ENCODE data around the gene IL7R. TPM values are rescaled to one million over a fixed set of nuclear protein-coding genes. Genes with fewer than 3 reads are reported as not detected.

The IL7R gene
- total RNA-seq, 1 experiment from 2014 or later: not detected

DNA sequence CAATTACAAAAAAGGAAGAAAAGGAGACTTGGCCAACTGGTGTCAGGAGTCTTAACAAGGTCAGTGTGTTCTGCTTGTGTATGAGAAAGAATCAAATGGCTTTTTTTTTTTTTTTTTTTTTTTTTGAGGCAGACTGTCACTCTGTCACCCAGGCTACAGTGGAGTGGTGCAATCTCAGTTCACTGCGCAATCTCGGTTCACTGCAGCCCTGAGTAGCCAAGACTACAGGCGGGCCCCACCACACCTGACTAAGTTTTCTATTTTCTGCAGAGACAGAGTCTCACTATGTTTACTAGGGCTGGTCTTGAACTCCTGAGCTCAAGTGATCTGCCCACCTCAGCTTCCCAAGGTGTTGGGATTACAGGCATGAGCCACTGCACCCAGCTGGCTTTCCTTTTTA lies 3.1 kb upstream of the IL7R start:
- no peaks in the 10 kb centered on the region for H3K9me3 ChIP-seq (ENCODE audit: control insufficient read depth, low read depth, low read length)
- Mint-ChIP-seq H3K9me3 (no peaks in the 10 kb centered on the region; a peak in 1 of 5 replicates), H3K4me3 (no peak overlapping the region), H3K27me3 (ENCODE audit: low read depth) (peaks cover 3% of the 10 kb centered on the region; the same call in 1 of the 2 replicates), H3K36me3 (ENCODE audit: insufficient read depth in 1 of 3, low read depth in 3 of 3) (no peaks in the 10 kb centered on the region), H3K4me1 (peaks cover 4 to 9% of the 10 kb centered on the region in 2 experiments; a peak in 3 of 4 replicates), H3K27ac (no peak overlapping the region)
- no peak overlapping the region for H4K91ac ChIP-seq (ENCODE audit: insufficient read length, low read depth, low read length)
- no peak overlapping the region for H3K14ac ChIP-seq (ENCODE audit: insufficient read depth, low read length)
- no peaks in the 10 kb centered on the region for H3K79me2 ChIP-seq (ENCODE audit: insufficient read depth, low read length)
- no peak overlapping the region for H3K23ac ChIP-seq (ENCODE audit: insufficient read length, low read depth, low read length)
- H2BK120ac ChIP-seq (ENCODE audit: low read depth, low read length, poor library complexity, severe bottlenecking): no peak overlapping the region
- no peak overlapping the region for H3K18ac ChIP-seq (ENCODE audit: insufficient read length, low read depth, low read length)
- H4K8ac ChIP-seq (replicated peaks; ENCODE audit: insufficient read length, low read depth, low read length): no peak overlapping the region
- H4K20me1 ChIP-seq (ENCODE audit: control insufficient read depth, insufficient read depth, insufficient read length): no peaks in the 10 kb centered on the region
- H4K5ac ChIP-seq (ENCODE audit: insufficient read length, low read depth, low read length): no peak overlapping the region
- no peak overlapping the region for H2BK5ac ChIP-seq (ENCODE audit: insufficient read length, low read length)
- no peak overlapping the region for H3K56ac ChIP-seq (ENCODE audit: insufficient read length, low read depth, low read length)
- no peak for DNase-seq
- H2AFZ ChIP-seq (ENCODE audit: low read length): no peak overlapping the region
- no peak overlapping the region for H2BK20ac ChIP-seq (ENCODE audit: low read depth, low read length, poor library complexity, severe bottlenecking)
- H3K27ac ChIP-seq (ENCODE audit: insufficient read length, low read depth, low read length): no peak overlapping the region
- no peak overlapping the region for H3K4ac ChIP-seq (ENCODE audit: low read depth, low read length)
- H2BK12ac ChIP-seq (ENCODE audit: insufficient read length, low read depth, low read length): no peak overlapping the region
- no peak for TF ChIP-seq CTCF (conservative IDR thresholded peaks at IDR 0.05)
- H3K27me3 ChIP-seq (ENCODE audit: insufficient read depth, low read length): no peaks in the 10 kb centered on the region
- no peak overlapping the region for H3K4me2 ChIP-seq (ENCODE audit: insufficient read depth, insufficient read length, low read length)
- no peaks in the 10 kb centered on the region for H3K23me2 ChIP-seq (ENCODE audit: insufficient read length, low read depth, low read length, poor library complexity, severe bottlenecking)
- no peaks in the 10 kb centered on the region for H3K79me1 ChIP-seq (ENCODE audit: insufficient read depth, low read depth, low read length, poor library complexity, severe bottlenecking)
- no CpG with 5 or more reads among the region's 3 CpGs for WGBS (ENCODE audit: extremely low coverage, insufficient read length, low lambda C conversion rate)
- H3K4me1 ChIP-seq (ENCODE audit: insufficient read depth, low read length): no peaks in the 10 kb centered on the region
- no peak overlapping the region for H3T11ph ChIP-seq (ENCODE audit: low read length)
- H2AK5ac ChIP-seq (ENCODE audit: insufficient read length, low read length): no peak overlapping the region
- H2BK15ac ChIP-seq (ENCODE audit: low read depth, low read length): no peak overlapping the region
- H3K9ac ChIP-seq (ENCODE audit: extremely low read depth, insufficient read length, low read length): no peak overlapping the region
